HEK293 (cell line): Measurements from ENCODE around the gene TPCN2.

Experiments used
- ATF2 ChIP-seq: fragments of 450-650 bp; formaldehyde crosslinking; IDR thresholded peaks from 2 replicates; pipeline ENCODE4 v1.5.1; 2016; ENCODE audit warnings: missing biosample characterization, missing genetic modification characterization, low read depth
- CTCF ChIP-seq: fragments of 450-650 bp; formaldehyde crosslinking; IDR thresholded peaks from 2 replicates; pipeline ENCODE4 v1.5.1; 2016; ENCODE audit warnings: missing biosample characterization, missing genetic modification characterization
- GFI1B ChIP-seq: fragments of 450-650 bp; formaldehyde crosslinking; IDR thresholded peaks from 2 replicates; pipeline ENCODE4 v1.5.1; 2016; ENCODE audit warnings: missing biosample characterization, missing genetic modification characterization
- PATZ1 ChIP-seq: fragments of 450-650 bp; formaldehyde crosslinking; IDR thresholded peaks from 2 replicates; pipeline ENCODE4 v1.5.1; 2016; ENCODE audit warnings: missing biosample characterization, missing genetic modification characterization
- ZNF311 ChIP-seq: fragments of 450-650 bp; formaldehyde crosslinking; IDR thresholded peaks from 2 replicates; pipeline ENCODE4 v1.5.1; 2017; ENCODE audit warnings: missing biosample characterization, missing genetic modification characterization, borderline replicate concordance
- ZNF354C ChIP-seq: fragments of 450-650 bp; formaldehyde crosslinking; IDR thresholded peaks from 2 replicates; pipeline ENCODE4 v1.5.1; 2016; ENCODE audit warnings: missing biosample characterization, missing genetic modification characterization, low read depth, borderline replicate concordance
- ZNF704 ChIP-seq: fragments of 450-650 bp; formaldehyde crosslinking; IDR thresholded peaks from 2 replicates; pipeline ENCODE4 v1.5.1; 2016; ENCODE audit warnings: missing biosample characterization, missing genetic modification characterization
- ZNF830 ChIP-seq: fragments of 450-650 bp; IDR thresholded peaks from 2 replicates; pipeline ENCODE4 v1.5.0; 2018; ENCODE audit warnings: missing biosample characterization, missing genetic modification characterization, low read depth, mild to moderate bottlenecking, moderate library complexity

- TF ChIP-seq ZNF830 (tag by site-specific recombination) (no peak), ZNF311 (tag by site-specific recombination) (no peak), CTCF (tag by site-specific recombination) (no peak), ZNF354C (tag by site-specific recombination) (no peak), ZNF704 (tag by site-specific recombination) (no peak), ATF2 (tag by site-specific recombination) (no peak), GFI1B (tag by site-specific recombination) (no peak), PATZ1 (tag by site-specific recombination) (no peak)
Observed at GRCh38 chr11:69157822-69158231, 109.1 kb downstream of the TPCN2 start.
